GM21381 (cell line): ENCODE results near the gene SLC7A1.
"Not testable (repeated sequence)": the region's sequence is repeated elsewhere in the genome, so short reads cannot be mapped to it uniquely, and the experiment has no call there.

Source experiments
- ATAC-seq: cut with Tn5 transposase; IDR thresholded peaks from one replicate; pipeline ENCODE4 v1.9.1; 2021; ENCODE audit warnings: mild to moderate bottlenecking, moderate library complexity; ENCODE audit not compliant: unreplicated experiment

The SLC7A1 gene

DNA sequence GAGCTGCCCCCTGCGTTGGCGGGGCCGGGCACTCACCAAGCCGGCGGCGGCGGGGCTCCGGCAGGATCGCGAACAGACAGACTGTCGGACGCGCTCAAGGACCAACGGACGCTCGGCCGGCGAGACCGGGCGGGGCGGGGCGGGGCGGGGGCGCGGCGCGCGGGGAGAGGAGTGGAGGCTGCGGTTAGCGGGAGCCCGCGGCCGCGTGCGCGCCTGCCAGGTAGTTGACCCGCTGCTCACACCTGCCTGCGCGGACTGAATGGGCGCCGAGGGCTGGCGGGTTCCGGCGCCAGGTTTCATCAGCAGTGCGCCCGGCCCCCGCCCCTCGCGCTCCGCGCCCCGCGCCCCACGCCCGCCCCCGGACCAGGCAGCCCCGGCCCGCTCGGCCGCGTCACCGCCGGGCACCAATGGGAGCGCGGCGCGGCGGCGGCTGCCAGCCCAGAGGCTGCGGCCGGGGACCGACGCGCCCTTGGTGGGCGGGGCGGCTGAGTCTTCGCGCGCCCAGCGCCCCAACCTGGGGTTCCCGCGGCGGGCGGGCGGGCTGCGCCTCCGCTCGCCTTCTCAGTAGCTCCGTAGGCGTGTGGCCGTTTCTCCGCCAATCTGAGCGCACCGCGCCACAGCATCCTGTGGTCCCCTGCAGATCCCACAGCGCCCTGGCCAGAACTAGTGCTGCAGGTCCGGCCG lies at the start of gene SLC7A1:
Gene SLC7A1, minus strand, starts transcription at position 309 of the 684 bp plus-strand sequence. CDS start 59,500 bp downstream, outside the sequence.
- peak; percentile 89 for ATAC-seq

DNA sequence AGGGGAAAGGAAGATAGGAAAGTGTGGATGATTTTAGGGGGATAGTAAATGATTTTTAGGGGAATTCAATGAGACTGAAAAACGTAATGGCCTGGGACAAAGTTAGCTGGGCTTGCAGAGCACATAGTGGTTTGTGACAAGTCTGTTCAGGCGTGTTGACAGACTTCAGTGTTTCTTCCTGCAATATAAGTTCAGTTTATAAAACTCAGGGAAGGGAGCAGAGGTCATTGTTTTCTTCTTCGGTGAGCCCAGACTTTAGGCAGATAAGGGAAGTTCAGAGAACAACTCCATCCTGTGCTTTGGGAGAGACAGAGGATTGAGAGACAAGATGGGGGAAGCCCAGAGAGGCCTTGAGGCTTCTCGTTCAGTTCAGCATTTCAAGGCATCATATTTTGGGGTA lies 45.2 kb upstream of the SLC7A1 start:
- no peak for ATAC-seq

DNA sequence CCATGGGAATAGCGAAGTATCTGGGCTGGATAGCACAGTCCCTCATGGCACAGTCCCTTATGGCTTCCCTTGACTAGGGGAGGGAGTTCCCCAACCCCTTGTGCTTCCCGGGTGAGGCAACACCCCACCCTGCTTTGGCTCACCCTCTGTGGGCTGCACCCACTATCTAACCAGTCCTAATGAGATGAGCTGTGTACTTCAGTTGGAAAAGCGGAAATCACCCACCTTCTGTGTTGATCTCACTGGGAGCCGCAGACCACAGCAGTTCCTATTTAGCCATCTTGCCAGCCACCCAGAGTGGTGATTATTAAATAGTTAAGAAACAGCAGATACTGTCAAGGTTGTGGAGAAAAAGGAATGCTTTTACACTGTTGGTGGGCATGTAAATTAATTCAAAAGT lies 41.3 kb upstream of the SLC7A1 start:
- ATAC-seq, result not testable (repeated sequence)

DNA sequence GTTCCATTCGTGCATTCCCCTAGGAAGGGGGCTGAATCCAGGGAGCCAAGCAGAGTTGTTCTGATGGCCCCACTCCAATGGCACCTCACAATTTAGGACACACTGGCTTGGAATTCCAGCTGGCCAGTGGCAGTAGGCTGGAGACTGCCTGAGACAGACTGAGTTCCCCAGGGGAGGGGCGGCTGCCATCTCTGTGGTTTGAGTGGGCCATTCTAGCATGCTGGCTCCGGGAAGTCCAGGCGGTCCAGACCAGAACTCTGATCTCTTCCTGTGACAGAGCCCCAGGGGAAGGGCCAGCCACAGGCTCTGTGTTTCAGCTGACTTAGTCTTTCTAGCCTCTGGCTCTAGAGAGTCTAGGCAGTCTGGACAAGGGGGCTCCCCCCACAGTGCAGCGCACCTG lies 29.5 kb upstream of the SLC7A1 start:
- no peak for ATAC-seq

DNA sequence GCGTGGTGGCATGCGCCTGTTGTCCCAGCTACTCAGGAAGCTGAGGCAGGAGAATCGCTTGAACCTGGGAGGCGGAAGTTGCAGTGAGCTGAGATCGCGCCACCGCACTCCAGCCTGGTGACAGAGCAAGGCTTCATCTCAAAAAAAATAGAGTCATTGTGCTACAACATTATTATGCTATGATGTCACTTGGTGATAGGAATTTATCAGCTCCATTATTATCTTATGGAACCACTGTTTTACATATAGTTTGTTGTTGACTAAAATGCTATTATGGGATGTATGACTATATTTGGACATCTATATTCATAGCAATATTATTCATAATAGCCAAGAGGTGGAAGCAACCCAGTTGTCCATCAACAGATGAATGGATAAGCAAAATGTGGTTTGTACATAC lies 26.4 kb upstream of the SLC7A1 start:
- ATAC-seq, result no peak

DNA sequence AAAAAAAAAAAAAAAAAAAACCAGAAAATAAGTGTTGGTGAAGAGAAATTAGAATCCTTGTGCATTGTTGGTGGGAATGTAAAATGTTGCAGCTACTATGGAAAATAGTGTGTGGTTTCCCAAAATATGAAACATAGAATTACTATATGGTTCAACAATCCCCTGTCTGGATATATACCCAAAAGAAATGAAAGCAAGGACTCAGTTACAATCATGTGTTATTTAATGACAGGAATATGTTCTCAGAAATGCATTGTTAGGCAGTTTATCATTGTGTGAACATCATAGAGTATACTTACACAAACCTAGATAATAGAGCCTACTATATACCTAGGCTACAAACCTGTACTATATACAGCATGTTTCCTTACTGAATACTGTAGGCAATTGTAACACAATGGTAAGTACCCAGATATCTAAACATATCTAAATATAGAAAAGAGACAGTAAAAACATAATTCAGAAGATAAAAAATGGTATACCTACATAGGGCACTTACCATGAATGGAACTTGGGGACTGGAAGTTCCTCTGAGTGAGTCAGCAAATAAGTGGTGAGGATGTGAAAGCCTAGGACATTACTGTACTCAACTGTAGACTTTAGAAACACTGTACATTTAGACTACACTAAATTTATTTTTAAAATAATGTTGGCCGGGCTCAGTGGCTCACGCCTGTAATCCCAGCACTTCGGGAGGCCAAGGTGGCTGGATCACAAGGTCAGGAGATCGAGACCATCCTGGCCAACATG lies 25.7 kb upstream of the SLC7A1 start:
- ATAC-seq, result no peak

DNA sequence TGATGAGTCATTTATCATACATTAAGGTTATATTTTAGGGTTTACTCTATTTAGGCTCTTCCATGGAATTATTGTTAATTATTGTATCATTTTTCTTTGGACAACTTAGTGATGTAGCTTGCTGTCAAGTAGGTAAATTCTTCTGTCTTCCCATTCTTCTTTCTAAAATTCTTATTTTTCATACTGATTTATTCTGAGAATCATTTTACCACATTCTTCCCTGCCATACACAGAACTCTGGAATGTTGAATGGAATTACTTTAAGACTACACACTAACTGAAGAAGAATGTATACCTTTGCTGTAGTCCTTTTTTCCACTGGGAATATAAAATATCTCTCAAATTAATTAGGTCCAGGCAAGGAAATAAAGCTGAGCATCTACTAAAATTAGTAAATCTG lies 24.5 kb upstream of the SLC7A1 start:
- no peak for ATAC-seq

DNA sequence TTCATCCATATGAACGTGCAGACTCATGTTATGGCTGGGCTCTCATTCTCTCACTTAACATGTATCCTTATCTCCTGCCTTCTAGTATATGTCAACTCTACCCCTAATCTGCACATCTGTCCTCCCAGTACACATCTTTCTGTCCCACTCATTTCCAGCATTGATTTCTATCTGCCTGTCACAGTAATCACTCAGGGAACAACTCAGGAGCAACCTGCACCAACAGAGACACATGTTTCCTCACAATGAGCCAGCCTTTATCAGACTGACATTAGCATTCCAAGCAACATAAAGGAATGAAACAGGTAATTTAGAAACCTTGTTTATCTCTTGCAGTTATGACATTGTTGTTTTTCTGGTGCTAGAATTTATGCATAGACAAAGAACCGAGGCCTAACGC lies 17.6 kb upstream of the SLC7A1 start:
- ATAC-seq, result no peak

DNA sequence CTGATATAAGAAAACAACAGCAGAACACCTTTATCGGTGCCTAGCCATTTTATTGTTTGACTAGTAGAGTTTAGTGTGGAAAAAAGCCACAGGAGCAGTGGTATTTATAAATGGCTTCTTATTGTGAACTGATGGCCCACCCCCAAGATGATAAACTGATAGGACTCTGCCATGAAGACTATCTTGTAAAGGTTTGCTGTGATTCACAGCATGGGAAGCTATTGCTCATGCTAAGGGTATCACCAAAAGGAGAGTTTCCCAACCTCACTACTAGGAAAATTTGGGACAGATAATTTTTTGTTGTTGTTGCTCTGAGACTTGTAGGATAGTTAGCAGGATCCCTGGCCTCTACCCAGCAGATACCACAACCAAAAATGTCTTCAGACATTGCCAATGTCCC lies 12.0 kb upstream of the SLC7A1 start:
- ATAC-seq, result no peak

DNA sequence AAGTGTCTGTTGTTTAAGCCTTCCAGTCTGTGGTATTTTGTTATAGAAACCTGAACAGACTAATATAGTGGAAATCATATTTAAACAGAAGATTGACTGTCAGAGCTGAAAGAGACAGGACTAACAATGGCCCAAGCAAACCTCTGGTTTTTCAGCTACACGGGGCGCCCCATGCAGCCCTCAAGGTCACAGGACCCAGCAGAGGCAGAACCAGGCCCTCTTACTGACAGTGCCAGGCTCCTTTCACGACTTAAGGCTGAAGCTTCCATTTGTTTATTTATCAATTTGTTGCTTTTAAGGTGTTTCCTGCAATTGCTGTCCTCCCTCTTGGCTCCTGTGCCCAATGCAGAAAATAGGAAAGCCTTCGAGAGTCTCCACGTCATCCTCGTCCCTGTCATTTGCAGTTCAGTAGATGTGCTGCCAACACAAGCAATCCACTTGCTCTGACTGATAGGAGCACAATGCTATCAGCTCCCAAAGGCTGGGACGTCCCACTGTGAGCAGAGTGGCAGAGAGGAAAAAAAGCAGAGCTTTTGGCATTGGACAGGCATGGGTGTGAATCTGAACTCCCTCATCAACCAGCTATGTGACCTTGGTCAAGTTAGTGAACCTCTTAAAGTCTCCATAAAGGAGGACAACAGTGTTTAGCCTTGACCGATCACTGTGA lies 10.5 kb upstream of the SLC7A1 start:
- ATAC-seq, result no peak

DNA sequence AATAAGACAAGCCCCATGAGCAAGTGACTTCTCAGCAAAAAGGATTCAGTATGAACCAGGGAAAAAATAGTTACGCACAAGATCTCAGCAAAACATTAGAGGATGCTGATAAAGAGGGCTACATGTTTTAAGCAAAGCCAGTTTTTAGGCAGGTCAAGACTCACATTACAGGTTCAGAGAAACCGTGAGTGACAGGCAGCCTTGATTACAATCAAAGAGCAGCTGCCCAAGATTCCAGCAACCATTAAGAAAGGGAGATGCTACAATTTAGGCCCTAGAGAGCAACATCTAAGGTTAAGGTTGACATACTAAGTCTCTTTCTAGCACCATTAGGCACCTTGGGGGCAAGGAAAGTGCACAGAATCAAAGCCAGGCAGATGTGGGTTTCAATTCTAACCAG lies 2.8 kb upstream of the SLC7A1 start:
- no peak for ATAC-seq

DNA sequence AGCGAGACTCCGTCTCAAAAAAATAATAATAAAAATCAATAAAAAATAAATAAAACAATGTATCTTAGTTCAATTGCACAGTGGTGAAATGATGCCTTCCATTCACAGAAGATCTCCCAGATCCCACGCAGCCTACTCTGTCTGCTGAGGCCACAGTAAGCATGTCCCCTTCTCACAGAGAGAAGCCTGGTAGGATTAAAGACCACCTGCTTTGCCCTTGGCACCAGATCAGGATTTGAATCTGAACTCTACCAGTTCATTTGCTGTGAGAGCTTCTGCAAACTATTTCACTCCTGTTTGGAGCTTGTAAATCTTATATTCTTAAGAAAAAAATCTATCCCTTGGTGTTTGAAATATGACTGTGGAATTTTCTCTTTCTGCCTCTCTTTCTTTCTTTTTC lies 2.2 kb upstream of the SLC7A1 start:
- no peak for ATAC-seq

DNA sequence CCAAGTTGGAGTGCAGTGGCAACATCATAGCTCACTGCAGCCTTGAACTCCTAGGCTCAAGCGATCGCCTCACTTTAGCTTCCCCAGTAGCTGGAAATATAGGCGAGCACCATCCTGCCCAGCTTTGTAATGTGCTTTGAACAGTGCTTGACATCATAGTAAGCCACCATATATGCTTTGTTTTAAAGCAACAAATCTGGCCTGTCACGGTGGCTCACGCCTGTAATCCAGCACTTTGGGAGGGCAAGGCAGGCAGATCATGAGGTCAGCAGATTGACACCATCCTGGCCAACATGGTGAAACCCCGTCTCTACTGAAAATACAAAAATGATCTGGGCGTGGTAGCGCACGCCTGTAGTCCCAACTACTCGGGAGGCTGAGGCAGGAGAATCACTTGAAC lies 1.8 kb upstream of the SLC7A1 start:
- ATAC-seq, result no peak

DNA sequence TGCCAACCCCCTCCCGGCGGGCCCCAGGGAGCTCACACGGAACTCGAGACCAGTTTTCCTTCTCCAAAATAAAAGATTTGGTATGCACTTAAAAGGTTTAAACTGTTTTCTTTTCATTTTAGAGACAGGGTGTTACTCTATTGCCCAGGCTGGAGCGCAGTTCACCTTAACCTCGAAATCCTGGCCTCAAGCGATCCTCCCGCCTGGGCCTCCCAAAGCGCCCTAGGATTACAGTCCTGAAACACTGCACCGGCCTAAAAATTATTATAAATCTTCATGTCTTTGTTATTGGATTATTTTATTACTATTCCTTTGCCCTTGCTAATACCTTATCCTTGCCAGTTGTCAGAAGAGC lies 553 bp upstream of the SLC7A1 start:
- no peak for ATAC-seq

DNA sequence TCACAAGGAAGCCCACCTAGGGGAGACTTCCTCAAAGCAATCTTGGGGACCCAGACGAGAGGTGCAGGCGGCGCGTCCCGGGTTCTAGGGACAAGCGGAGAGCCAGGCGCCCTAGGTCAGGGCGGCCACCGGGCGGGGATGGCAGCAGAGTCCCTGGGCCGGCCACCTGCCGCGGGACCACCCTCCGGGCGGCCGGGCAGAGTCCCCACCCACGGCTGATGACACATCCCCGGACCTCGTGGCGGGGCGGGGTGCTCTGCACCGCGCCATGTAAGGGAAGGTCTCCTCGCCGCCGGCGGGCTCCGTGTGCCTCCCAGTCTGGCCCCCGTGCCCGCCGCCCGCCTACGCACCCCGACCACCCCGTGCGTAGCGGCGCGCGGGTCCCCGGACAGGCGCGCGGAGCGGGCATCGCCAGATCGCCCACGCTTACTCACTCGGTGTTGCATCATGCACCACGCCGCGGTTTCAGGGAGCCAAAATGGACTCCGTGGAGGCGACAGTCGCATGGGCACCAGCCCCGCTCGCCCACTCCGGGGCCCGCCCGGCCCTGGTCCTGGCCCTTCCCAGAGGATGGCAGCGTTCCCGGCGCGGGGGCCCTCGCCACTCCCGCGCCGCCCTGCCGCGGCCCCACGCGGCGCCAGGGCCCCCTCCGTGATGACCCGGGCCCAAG lies 643 bp downstream of the SLC7A1 start:
- peak; percentile 34 for ATAC-seq

DNA sequence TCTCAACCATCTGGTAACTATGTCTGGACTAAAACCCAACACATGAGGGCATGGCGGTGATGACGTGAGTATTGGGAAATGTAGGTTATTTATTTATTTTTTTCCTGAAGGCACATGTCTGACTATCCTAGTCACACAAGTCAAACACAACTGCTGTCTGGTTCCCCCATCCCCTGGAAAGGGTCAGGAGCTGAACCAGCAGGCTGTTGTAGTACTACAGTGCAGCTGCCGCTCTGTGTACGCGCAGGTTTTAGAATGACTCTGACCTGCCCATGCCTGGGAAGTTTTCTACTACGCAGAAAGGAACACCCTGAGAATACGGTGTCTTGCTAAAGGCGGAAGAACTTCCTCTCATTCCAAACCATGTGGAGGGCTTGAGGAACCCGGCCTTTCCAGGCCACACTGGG lies 1.2 kb downstream of the SLC7A1 start:
- peak; percentile 25 for ATAC-seq

DNA sequence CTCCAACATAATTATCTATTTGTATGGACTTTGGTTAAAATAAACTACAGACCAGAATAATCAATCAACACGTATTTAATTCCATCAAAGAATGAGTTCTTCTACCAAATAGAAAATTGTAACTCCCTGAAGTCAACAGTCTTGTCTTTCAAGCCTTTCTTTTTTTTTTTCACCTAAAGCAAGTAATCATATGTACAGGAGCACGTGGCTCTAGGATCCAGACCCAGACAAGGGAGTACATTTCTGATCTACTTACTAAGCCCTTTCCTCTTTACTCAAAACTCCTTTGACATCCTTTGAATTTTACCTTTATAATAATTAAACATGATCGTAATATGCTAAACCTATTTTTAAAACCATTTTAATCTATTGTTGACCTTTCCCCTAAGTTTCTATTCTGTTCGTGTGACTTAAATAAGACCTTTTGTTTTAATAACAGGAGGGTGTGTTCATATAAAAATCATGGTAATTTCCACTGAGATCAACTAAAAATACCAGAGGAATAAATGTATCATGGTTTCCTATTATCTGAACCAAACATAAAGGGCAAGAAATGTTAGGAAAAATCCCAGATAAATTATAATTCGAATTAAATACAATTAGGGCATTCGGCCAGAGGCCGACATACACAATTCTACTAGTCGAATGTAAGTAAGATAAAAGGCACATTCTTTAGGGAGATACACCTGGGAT lies 1.7 kb downstream of the SLC7A1 start:
- no peak for ATAC-seq

DNA sequence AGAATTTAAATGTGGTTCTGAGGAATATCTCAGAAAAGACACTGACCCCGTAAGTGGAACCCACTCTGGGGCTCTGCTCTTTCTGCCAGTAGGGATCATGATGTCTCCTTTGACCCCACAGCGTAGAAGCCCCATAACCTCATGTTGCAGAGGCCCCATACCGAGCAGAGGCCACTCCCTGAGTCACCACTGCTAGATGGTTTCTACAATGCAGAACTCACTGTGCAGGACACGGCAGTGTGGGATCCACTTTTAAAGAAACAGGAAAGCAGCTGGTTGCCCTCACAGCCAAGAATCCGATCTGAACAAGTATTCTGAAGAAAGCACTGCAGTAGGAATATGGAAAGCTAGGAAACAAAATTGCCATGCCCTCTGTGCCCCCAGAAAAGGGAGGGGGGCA lies 4.2 kb downstream of the SLC7A1 start:
- ATAC-seq, result no peak

DNA sequence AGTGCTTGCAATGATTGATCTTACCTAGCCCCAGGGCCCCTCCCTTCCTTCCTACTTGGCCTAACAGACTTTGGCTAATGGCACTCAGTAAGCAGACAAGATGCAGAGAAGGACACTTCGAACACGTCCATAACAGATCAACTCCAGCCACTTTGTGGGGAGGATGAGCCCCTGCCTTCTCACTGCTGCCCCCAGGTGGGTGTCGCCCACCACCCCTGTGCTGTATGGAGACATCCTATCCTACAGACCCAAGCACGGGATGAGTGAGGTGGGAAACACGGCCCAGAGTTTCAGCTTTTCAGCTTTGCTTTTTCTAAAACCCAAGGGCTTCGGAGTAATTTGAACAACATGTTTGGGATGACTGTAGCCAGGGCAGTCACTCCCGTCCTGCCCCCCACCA lies 5.5 kb downstream of the SLC7A1 start:
- ATAC-seq, result no peak

DNA sequence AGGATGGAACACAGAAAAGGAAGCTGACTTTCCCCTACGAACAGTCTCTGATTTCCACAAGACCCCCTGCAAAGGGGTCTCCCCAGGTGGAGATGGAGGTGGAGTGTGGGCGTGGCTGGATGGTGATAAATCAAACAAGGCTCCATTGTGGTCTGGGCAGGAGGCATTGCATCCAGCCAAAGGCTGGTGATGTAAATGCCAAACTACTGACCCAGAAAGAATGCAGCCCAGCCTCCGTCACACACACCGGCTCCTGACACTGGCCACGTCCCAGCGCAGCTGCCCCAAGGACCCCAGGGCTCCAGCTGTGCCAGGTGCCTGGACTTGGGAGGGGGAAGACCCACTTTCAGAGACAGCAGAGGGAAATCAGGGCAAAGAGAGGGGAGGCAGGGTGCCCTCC lies 6.3 kb downstream of the SLC7A1 start:
- no peak for ATAC-seq

DNA sequence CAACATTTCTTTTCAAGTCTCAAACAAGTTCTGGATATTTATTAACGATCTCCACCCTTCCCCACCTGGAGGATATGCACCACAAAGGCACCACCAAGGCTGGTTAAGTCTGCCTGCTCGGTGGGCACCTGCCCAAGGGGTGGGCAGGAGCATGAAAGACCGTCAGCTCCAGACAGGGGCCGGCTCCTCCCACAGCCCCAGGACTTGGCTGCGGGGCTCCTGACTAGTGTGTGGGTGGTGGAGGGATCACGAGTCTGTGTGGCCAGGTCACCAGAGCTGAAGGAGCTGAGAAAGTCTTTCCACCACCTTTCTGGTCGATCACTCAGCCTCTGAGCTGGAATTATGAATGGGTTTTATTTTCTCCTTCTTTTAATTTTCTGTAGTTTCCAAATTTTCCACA lies 7.8 kb downstream of the SLC7A1 start:
- no peak for ATAC-seq
